NCI-H2107 treated with DMSO at 0.1 percent for 48 hours (cell line): ENCODE data around the gene SLC35D3.
"Not testable (repeated sequence)": the region's sequence is repeated elsewhere in the genome, so short reads cannot be mapped to it uniquely, and the experiment has no call there.

Experiments used
- DNase-seq: peaks from one replicate; lab custom pipeline; 2025; ENCODE audit not compliant: unreplicated experiment; lab: John Stamatoyannopoulos, UW

Gene SLC35D3

DNA sequence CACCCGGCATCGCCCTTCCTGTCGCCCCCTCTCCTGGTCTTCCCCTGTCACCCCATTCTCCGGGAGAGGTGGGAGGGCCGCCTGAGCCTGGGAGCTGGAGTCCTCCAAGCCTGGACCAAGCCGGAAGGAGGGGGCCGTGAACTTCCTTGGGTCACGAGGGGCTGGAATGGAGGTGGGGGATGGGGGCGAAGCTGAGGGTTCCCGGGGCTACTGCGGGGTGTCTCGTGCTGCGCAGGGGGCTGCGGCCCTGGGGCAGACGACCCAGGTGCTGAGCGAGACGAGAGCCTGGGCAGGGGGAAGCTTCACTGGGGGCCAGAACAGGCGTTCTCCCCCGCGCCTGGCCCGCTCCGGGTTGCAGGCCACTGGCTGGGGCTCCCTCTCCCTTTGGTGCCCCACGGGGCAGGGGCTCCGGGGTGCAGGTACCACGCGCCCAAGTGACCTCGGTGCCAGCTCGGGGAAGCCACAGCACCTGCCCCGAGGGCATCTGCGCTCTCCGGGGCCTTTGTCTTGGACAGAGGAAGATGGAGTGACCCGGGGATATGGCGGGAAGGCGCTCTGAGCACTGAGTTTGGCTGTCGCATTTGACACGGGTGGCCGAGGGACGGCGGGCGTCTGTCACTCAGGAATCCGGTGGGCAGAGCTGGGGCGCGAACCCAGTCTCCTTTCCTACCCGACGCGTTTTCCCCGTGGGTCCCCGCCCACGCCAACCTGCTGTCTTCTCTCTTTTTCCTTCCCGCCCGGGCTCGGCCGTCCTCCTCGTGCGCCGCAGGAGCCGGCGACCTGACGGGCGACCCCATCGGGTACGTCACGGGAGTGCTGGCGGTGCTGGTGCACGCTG, 1.2 kb downstream of the SLC35D3 start:
- no peak for DNase-seq

DNA sequence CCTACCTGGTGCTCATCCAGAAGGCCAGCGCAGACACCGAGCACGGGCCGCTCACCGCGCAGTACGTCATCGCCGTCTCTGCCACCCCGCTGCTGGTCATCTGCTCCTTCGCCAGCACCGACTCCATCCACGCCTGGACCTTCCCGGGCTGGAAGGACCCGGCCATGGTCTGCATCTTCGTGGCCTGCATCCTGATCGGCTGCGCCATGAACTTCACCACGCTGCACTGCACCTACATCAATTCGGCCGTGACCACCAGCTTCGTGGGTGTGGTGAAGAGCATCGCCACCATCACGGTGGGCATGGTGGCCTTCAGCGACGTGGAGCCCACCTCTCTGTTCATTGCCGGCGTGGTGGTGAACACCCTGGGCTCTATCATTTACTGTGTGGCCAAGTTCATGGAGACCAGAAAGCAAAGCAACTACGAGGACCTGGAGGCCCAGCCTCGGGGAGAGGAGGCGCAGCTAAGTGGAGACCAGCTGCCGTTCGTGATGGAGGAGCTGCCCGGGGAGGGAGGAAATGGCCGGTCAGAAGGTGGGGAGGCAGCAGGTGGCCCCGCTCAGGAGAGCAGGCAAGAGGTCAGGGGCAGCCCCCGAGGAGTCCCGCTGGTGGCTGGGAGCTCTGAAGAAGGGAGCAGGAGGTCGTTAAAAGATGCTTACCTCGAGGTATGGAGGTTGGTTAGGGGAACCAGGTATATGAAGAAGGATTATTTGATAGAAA, 2.0 kb downstream of the SLC35D3 start:
- DNase-seq: no peak

DNA sequence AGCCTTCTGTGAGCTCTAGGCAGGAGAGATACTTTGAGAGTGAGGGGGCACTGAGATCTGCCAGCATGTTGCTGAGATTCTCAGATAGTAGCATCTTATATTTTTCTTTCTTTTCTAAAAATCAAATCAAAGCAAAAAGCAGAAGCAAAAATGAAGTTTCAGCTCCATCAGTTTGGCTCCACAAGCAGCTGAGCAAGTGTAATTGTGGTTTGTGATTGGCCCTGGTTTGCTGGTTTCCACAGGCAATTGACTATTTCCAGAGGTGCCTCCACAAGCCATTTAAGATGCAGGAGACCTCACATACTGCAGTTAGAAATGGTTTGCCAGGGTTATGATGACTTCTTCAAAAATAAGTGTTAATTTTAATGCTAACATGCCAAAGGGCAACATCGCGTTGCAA, 4.3 kb downstream of the SLC35D3 start:
- DNase-seq: no peak

DNA sequence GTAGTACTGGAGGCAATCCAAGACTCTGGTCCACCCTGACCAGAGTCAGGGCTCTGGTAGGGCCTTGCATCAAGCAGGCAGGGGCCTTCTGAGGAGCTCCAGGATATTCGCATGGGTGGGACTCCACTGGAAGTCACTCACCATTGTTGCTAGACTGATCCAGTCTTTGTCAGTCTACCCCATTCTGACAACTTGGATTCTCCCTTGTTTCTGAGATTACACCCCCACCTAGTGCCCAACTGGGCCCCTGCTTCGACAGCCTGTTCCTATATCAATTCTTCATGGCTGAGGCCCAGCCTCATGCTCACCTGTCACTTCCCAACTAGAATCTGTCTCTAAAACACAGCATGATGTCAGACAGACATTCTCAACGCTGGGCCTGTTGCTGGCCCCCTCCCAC, 5.2 kb downstream of the SLC35D3 start:
- no peak for DNase-seq

DNA sequence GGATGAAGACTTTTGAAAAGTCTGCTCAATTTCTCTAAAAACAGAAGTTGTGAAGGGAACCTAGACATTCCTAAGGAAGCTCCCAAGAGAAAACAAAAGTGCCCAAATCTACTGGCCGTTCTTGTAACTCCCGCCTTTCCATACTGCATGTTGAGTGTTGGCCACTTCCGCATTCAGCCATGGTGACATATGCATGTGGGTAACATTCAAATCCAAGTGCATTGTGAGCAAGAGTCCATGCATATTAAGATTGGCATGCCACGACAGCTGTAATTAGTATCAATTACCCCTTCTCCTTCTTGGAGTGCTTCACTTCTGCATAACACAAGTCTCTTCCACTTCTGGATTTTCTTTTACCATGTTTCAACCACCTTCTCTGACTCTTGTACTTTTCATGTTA, 8.4 kb downstream of the SLC35D3 start:
- no peak for DNase-seq

DNA sequence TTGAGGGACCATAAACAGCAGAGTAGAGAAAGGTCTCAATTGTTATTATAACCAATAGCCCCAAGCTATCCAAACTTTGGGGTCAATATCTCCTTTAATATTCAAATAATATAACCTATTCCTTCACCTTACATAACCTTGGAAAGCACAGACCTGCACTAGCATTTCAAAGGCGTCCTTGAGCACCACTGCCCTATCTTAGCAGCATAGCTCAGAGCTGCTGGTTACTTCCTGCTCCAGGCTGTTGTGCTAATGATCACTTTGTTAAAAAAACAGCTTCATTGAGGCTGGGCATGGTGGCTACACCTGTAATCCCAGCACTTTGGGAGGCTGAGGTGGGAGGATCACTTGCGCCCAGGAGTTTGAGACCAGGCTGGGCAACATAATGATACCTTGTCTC, 10.5 kb downstream of the SLC35D3 start:
- no peak for DNase-seq

DNA sequence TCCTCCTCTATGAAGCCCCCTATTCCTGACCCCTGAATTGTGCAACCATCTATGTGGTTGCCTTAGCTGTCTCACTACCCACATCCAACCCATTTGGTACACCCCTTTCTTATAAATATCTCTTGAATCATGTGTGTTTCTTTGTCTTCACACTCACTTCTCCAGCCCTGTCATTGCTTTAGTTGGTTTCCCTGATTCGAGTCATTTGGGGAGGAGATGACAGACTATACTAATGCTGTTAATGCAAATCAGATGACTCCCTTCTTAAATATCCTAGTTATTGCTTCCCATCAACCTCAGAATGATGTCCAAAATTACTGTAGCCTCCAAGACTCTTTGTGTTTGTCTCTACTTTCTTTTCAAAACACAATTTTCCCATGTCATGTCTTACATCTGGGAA, 23.0 kb downstream of the SLC35D3 start:
- DNase-seq: no peak

DNA sequence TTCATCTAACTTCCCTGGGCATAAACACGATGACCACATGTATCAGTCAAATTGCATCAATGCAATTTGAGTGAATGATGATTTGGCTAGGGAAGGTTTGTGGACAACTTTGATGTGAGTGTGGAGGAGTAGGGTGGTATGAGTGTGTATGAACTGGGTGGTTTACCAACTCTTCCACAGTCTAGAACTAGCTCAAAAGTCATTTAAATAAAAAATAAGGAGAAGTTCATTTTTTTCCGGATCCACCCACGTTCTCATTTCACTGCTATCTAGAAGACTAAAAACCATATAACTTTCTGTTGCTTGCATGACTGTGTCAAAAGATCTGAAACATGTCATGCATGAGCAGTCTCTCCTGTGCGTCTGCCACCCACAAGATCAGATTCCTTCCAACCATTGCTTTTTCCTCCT, 23.6 kb downstream of the SLC35D3 start:
- DNase-seq: no peak

DNA sequence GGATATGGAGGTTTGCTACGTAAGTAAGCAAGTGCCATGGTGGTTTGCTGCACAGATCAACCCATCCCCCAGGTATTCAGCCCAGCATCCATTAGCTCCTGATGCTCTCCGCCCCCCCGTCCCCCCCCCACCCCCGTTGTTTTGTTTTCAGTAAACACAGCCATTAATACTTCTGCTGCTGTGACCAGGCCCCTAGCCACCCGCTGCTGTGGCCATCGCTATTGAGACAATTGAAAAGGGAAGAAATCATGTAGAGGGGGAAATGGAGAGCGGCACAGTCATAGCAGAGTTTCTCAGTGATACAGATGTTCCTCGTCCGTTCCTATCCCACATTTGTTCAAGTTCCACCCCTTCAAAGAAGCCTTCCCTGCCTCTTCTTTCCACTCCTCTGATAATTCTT, 24.9 kb downstream of the SLC35D3 start:
- no peak for DNase-seq

DNA sequence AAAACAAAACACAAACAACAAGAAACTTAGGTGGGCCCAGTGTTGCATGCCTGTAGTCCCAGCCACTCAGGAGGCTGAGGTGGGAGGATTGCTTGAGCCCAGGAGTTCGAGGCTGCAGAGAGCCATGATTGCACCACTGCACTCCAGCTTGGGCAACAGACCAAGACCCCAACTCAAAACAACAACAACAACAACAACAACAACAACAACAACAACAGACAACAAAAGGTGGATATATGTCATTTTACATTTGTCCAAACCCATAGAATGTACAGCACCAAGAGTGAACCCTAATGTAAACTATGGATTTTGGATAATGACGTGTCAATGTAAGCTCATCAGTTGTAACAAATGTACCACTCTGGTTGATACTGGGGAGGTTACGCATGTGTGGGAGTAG, 27.9 kb downstream of the SLC35D3 start:
- DNase-seq: not testable (repeated sequence)

DNA sequence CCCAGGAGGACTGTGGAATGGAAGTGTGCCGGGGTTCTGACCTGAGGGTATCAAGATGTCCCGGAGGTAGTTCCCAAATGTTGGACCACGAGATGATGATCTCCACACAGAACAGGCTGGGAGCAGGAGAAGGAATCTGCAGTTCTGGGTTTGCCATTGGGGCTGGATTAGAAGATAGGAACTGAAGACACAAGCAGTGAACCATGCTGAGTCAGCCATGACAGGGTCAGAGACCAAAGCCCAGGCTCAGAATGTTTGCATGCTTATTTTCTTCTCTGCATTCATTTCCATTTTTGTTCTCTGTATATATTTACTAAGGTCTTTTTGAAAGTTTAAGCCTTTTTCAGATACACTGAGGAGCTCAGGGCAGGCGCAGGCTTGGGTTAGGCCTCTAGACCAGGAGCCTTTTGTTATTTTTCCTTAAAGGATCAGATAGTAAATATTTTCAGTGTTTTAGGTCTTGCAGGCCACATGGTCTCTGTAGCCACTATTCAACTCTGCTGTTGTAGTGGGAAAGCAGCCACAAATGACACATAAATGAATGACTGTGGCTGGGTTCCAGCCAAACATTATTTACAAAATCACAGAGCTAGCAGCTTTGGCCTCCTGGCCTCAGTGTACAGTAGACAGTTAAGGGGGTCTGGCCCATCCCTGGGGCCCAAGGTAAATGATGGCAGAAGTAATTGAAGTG, 28.5 kb downstream of the SLC35D3 start:
- no peak for DNase-seq

DNA sequence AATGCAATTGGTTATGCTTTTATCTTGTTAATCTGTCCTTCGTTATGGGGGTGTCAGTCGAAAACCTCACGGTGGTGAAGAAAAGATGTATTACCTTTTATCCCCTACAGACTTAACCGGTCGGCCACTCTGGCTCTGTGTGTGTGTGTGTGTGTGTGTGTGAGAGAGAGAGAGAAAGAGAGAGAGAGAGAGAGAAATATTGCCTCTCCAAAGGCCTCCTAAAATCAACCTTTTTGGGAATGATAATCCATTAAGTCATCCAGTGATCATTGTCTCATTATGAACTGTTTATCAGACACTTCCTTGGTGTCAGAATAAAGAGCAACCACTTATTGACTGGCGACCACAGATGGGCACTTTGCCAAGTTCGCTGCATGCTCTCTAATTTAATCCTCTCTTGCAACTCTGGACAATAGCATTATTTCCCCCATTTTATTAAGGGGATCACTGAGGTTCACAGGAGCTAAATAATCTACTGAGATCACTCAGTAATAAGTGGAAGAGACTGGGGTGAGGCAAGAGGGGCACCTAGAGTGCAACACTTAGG, 30.7 kb downstream of the SLC35D3 start:
- DNase-seq: peak; percentile 13

DNA sequence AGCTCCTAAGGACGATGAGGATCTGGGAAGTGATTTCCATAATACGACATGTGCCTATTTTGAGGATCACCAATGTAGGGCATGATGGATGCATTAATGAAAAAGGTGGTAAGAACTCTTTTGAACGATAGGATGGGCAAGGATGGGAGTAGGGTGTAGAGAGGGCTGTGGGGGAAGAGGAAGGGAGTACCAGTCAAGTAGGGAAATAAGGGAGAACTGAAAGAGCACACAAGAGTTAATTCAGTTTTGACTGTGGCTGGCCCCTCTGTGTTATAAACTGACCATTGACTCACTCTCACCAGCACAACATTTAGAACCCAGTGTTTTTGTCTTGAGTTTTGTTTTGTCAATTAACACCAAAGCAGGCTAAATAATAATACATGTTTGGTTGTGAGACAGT, 33.0 kb downstream of the SLC35D3 start:
- no peak for DNase-seq

DNA sequence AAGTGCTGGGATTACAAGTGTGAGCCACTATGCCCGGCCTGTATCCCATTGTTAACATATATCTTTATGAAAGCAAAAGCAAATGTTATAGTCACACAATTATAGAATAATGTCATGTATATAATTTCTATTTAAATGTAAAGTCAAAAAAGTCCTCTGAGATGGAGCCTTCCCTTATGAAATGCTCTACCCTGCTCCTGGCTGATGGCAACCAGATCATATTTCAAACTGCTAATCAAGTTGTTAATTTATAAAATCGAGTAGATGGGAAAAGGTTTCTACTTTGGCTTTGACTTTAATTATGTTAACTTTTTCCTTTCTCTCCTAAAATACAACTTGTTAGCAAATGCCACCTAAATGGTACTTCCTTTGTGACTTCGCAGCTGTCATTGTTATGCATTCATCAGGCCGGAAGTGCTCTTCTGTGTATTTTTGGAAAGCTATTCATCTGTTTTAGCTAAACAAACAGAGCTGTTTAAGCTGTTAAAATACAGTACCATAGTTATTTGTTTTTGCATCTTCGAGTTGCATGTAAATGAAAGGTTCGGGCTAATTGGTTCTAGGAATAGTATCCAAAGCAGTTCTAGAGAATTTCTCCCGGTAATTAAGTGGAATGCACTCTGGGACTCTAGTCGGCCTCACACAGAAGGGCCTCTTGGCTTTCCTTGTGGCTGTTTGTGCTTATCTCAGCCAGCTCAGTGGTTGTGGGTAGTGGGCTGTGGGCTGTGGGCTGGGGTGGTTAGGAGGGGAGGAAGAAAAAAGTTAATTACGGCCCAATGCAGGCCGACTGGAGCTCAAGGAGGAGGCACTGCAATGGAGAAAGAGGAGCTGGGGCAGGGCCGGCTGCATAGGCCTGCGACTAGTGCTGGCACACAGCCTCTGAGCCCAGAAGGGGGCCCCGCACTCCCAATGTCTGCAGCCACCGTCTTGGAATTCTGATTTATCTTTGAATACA, 34.8 kb downstream of the SLC35D3 start:
- peak; percentile 53 for DNase-seq

DNA sequence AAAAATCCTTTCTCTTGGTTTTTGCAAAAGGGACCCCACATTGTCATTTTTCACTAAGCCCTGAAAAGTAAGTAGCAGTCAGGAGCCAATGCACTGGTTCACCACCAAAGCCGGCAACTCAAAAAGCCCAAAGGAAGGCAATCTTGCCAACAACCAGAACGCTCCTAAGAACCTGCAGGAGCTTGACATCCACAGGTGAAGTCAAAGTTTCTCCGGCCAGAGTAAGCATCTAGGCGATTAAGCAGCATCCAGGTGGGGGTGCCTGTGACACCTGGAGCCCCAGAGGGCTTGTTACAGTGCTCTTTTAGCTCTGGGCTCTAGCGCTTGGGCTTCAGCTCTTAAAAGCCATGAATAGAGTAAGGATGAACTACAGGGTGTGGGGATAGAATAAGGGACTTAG, 36.1 kb downstream of the SLC35D3 start:
- DNase-seq: no peak

DNA sequence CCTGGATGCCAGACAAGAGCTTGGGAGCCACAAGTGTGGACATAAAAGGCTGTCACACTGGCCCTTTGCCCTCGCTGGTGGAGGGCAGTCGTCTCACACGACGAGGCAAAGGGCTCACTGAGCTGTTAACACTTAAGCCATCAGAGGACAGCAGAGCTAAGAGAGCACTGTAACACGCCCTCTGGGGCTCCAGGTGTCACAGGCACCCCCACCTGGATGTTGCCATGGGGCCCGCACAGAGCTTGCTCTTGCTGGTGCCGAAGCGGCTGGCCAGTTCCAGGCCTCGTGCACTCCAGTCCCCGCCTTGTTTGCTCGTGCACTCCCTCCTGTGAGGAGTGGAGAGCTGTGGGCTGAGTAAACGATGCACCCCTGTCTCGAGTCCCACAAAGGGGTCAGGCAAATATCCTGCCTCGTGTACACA, 37.4 kb downstream of the SLC35D3 start:
- DNase-seq: no peak

DNA sequence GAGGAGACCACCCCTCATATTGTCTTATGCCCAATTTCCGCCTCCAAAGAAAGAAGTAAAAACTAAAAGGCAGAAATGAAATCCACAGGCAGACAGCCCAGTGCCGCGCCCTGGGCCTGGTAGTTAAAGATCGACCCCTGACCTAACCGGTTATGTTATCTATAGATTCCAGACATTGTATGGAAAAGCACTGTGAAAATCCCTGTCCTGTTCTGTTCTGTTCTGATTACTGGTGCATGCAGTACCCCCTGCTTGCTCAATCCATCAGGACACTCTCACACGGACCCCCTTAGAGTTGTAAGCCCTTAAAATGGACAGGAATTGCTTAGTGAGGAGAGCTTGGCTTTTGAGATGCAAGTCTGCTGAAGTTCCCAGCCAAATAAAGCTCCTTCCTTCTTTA, 37.8 kb downstream of the SLC35D3 start:
- DNase-seq: not testable (repeated sequence)

DNA sequence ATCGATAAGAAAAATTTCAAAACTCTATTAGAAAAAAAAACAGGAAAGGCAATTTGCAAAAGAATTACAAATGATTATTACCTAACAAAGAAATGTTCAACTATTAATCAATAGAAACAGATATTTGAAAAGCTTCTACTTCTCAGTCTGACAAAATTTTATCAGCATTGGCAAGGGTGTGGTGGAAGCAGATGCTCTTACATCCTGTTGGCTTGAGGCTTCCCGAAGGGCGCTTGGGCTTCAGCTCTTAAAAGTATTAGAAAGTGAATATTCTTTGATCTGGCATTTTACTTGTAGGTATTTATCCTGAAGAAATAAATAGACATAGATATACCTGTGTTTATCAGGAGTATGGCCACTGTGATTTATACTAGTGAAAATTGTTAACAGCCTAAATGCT, 38.7 kb downstream of the SLC35D3 start:
- DNase-seq: no peak

DNA sequence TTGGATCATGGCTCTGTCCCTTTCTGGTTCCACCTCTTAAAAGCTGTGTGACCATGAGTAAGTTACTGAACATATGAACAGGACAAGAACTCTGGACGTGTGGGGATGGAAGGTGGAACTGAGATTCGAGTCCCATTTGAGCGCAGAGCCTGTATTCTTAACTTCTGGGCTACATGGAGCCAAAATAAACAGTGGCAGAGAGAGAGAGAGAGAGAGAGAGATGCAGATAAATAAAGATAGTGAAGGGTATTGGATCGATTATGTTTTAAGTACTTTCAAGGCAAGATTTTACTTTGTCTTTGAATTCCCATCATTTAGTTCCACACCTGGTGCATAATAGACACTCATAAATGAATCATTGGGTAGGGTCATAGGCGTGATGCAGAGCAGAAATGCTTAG, 39.7 kb downstream of the SLC35D3 start:
- DNase-seq: no peak

DNA sequence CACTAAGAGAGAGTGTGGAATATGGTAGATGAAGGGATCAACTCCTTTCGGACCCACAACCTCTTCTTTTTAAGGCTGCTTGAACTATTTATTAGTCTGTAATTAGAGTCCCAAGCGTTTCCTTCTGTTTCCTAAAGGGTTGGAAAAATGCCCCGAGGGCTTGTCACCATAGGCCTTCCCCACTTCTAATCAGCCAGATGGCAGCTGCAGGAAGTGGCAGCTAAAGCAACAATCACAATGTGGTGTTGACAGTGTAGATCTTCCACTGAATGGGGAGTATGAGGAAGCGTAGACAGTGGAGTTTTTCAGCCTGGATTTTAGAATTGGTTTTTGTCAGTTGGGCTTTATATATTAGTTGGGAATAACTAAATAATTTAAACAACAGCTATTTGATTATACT, 40.6 kb downstream of the SLC35D3 start:
- peak; percentile 55 for DNase-seq

DNA sequence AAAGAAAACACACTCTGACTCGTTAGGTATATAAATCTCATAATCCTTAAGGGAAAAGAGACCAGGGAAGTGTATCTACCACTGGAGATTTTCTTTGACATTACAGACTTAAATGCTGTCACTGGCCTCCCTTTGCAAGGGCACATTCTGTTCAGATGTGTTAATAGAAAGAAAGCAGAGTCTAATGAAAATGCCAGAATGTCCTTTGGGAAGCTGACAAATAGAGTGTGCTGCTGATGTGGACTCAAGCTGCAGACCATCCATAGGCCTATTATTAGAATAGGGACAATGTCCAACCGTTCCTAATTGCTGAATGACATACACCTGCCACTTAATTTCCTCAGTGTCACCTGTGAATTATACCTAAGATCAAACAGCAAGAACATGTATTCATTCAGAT, 41.2 kb downstream of the SLC35D3 start:
- no peak for DNase-seq
